Hematopoietic multipotent progenitor cell treated with erythropoietin and hydrocortisone succinate and interleukin-3 and kit ligand, for 4 days (in vitro differentiated cells): Measurements from ENCODE around the gene SLC24A4.

Experiments used
- DNase-seq: peaks from one replicate; pipeline ENCODE4 v3.0.0-alpha.2; 2015

SLC24A4 gene

GRCh38 chr14:92484132-92484823 is 161.3 kb downstream of the SLC24A4 start:
- no peak for DNase-seq

GRCh38 chr14:92486881-92487280 is 163.9 kb downstream of the SLC24A4 start:
- no peak for DNase-seq

- DNase-seq, result no peak
These were observed 164.7 kb downstream of the SLC24A4 start for GRCh38 chr14:92487513-92488133.

- no peak for DNase-seq
These were observed 166.7 kb downstream of the SLC24A4 start for GRCh38 chr14:92489394-92490238.

GRCh38 chr14:92490239-92490959 is 167.4 kb downstream of the SLC24A4 start:
- DNase-seq, result no peak

- no peak for DNase-seq
These were observed 168.8 kb downstream of the SLC24A4 start for GRCh38 chr14:92491782-92492181.

- DNase-seq, result no peak
These were observed 169.3 kb downstream of the SLC24A4 start for GRCh38 chr14:92492258-92492657.

GRCh38 chr14:92493024-92493423 is 170.1 kb downstream of the SLC24A4 start:
- DNase-seq, result no peak

- DNase-seq, result no peak
These were observed 170.5 kb downstream of the SLC24A4 start for GRCh38 chr14:92493492-92493891.

GRCh38 chr14:92494512-92494911 is 171.5 kb downstream of the SLC24A4 start:
- DNase-seq, result no peak

GRCh38 chr14:92495027-92495426 is 172.1 kb downstream of the SLC24A4 start:
- DNase-seq, result peak; percentile 34

- no peak for DNase-seq
These were observed 173.4 kb downstream of the SLC24A4 start for GRCh38 chr14:92496191-92496857.

GRCh38 chr14:92497391-92497790 is 174.4 kb downstream of the SLC24A4 start:
- no peak for DNase-seq

GRCh38 chr14:92499234-92499633 is 176.3 kb downstream of the SLC24A4 start:
- DNase-seq, result no peak

GRCh38 chr14:92500491-92500941 is 177.6 kb downstream of the SLC24A4 start:
- no peak for DNase-seq

- DNase-seq, result no peak
These were observed 179.0 kb downstream of the SLC24A4 start for GRCh38 chr14:92501891-92502351.

- no peak for DNase-seq
These were observed 179.7 kb downstream of the SLC24A4 start for GRCh38 chr14:92502541-92503286.

GRCh38 chr14:92503756-92504491 is 181.0 kb downstream of the SLC24A4 start:
- DNase-seq, result no peak

GRCh38 chr14:92505826-92506225 is 182.9 kb downstream of the SLC24A4 start:
- no peak for DNase-seq

- DNase-seq, result no peak
These were observed 183.3 kb downstream of the SLC24A4 start for GRCh38 chr14:92506231-92506630.
